WTC11 (cell line): ENCODE measurements around the gene ENTREP1. TPM values are rescaled to one million over a fixed set of nuclear protein-coding genes. Genes with fewer than 3 reads are reported as not detected.

Experiments
- ATAC-seq: fragments of 200-7000 bp; cut with Tn5 transposase; 2 replicates; pipeline ENCODE4 v1.10.0; 2021; ENCODE audit warnings: mild to moderate bottlenecking, moderate library complexity
- CTCF ChIA-PET: fragments of 300-600 bp; sonication (Branson Sonifier 250); formaldehyde crosslinking; loops from one replicate; lab custom pipeline; 2021; ENCODE audit warnings: antibody characterized with exemption; lab: Charles Lee
- POLR2A ChIA-PET: fragments of 350-600 bp; sonication (Branson Sonifier 250); formaldehyde crosslinking; loops from one replicate; lab custom pipeline; 2021; ENCODE audit warnings: antibody characterized with exemption; lab: Charles Lee
- DNase-seq: peaks from one replicate; pipeline ENCODE4 v3.0.0; 2021; ENCODE audit warnings: low spot score
- H3K27ac Mint-ChIP-seq: 2 replicates; pipeline ENCODE4 v1.8.0; 2021; ENCODE audit warnings: mixed read lengths
- H3K27me3 Mint-ChIP-seq: 2 replicates; pipeline ENCODE4 v1.8.0; 2021; ENCODE audit warnings: low read depth, mild to moderate bottlenecking, moderate library complexity, mixed read lengths
- H3K36me3 Mint-ChIP-seq: 2 replicates; pipeline ENCODE4 v1.8.0; 2021; ENCODE audit warnings: mixed read lengths
- H3K4me1 Mint-ChIP-seq: 2 replicates; pipeline ENCODE4 v1.8.0; 2022; ENCODE audit warnings: mixed read lengths
- H3K4me3 Mint-ChIP-seq: 2 replicates; pipeline ENCODE4 v1.8.0; 2021; ENCODE audit warnings: mild to moderate bottlenecking, moderate library complexity, mixed read lengths
- H3K9me3 Mint-ChIP-seq: 2 replicates; pipeline ENCODE4 v1.8.0; 2021; ENCODE audit warnings: mixed read lengths
- ATF3 ChIP-seq: sonication (generic); formaldehyde crosslinking; conservative IDR thresholded peaks from 2 replicates; pipeline ENCODE4 v1.8.1; 2022; ENCODE audit warnings: mild to moderate bottlenecking, missing genetic modification reagents
- CBFB ChIP-seq: sonication (generic); formaldehyde crosslinking; IDR thresholded peaks from 2 replicates; pipeline ENCODE4 v1.8.1; 2022; ENCODE audit warnings: mild to moderate bottlenecking, low read depth, missing genetic modification reagents
- CTCF ChIP-seq: fragments of 200-600 bp; IDR thresholded peaks from 2 replicates; pipeline ENCODE4 v1.8.0; 2022; ENCODE audit warnings: antibody characterized with exemption
- E2F1 ChIP-seq: sonication (generic); formaldehyde crosslinking; IDR thresholded peaks from 2 replicates; pipeline ENCODE4 v1.8.0; 2022; ENCODE audit warnings: mild to moderate bottlenecking, missing genetic modification reagents
- FOXP1 ChIP-seq: sonication (generic); formaldehyde crosslinking; IDR thresholded peaks from 2 replicates; pipeline ENCODE4 v1.8.0; 2022; ENCODE audit warnings: missing genetic modification reagents, mild to moderate bottlenecking, moderate library complexity, borderline replicate concordance
- KAT7 ChIP-seq: sonication (generic); formaldehyde crosslinking; IDR thresholded peaks from 2 replicates; pipeline ENCODE4 v1.8.1; 2023; ENCODE audit warnings: missing genetic modification reagents, mild to moderate bottlenecking, borderline replicate concordance
- MLX ChIP-seq: sonication (generic); formaldehyde crosslinking; IDR thresholded peaks from 2 replicates; pipeline ENCODE4 v1.8.1; 2023; ENCODE audit warnings: mild to moderate bottlenecking, missing genetic modification reagents, moderate library complexity
- NFATC4 ChIP-seq: fragments of 250-450 bp; sonication (Bioruptor Pico); IDR thresholded peaks from 2 replicates; pipeline ENCODE4 v1.9.0; 2021; ENCODE audit warnings: mild to moderate bottlenecking
- NR2C2 ChIP-seq: sonication (generic); formaldehyde crosslinking; IDR thresholded peaks from 2 replicates; pipeline ENCODE4 v1.8.0; 2022; ENCODE audit warnings: mild to moderate bottlenecking, missing genetic modification reagents
- TEAD4 ChIP-seq: sonication (generic); formaldehyde crosslinking; IDR thresholded peaks from 2 replicates; pipeline ENCODE4 v1.8.0; 2022; ENCODE audit warnings: mild to moderate bottlenecking, missing genetic modification reagents
- ZNF138 ChIP-seq: sonication (generic); formaldehyde crosslinking; conservative IDR thresholded peaks from 2 replicates; pipeline ENCODE4 v1.8.1; 2022; ENCODE audit warnings: mild to moderate bottlenecking, moderate library complexity, missing genetic modification reagents
- ZNF232 ChIP-seq: sonication (generic); formaldehyde crosslinking; IDR thresholded peaks from 2 replicates; pipeline ENCODE4 v1.8.0; 2022; ENCODE audit warnings: mild to moderate bottlenecking, missing genetic modification reagents
- ZNF281 ChIP-seq: sonication (generic); formaldehyde crosslinking; IDR thresholded peaks from 2 replicates; pipeline ENCODE4 v1.8.0; 2023; ENCODE audit warnings: mild to moderate bottlenecking, missing genetic modification reagents
- ZSCAN18 ChIP-seq: fragments of 250-450 bp; sonication (Bioruptor Pico); IDR thresholded peaks from 2 replicates; pipeline ENCODE4 v2.1.2; 2022; ENCODE audit warnings: mild to moderate bottlenecking, moderate library complexity
- total RNA-seq: library from RNA; stranded (reverse); gene quantifications from 3 replicates; pipeline ENCODE4 v1.2.3, GENCODE V29; 2021

The ENTREP1 gene
- total RNA-seq, 1 experiment from 2014 or later = 22.4 TPM

GRCh38 chr9:69421908-69422801, 97.1 kb downstream of the ENTREP1 start (continued):
- TF ChIP-seq CTCF (peak; percentile 83), ZNF232 (peak; percentile 34; the same call in 1 of the 2 replicates), FOXP1 (CRISPR knock-in tag) (no peak)

GRCh38 chr9:69425136-69425801, 100.3 kb downstream of the ENTREP1 start:
- TF ChIP-seq ZSCAN18 = no peak
- TF ChIP-seq ZNF281 (CRISPR knock-in tag) = no peak
- TF ChIP-seq KAT7 (CRISPR knock-in tag) = no peak
- TF ChIP-seq NR2C2 (CRISPR knock-in tag) = no peak
- no peak for TF ChIP-seq E2F1
- no peak for TF ChIP-seq CBFB (CRISPR knock-in tag)
- no peak for TF ChIP-seq ZNF138 (CRISPR knock-in tag)
- no peak for TF ChIP-seq MLX
- TF ChIP-seq ATF3 = no peak
- TF ChIP-seq TEAD4 = no peak
- no peak for TF ChIP-seq NFATC4 (CRISPR knock-in tag)
- TF ChIP-seq, all 79 proteins: peak for 0
- no peak for ATAC-seq
- DNase-seq = no peak
- Mint-ChIP-seq H3K9me3 (peaks cover 22% of the 10 kb centered on the region), H3K4me3 (no peak overlapping the region), H3K4me1 (peaks cover 14% of the 10 kb centered on the region), H3K27me3 (no peaks in the 10 kb centered on the region), H3K36me3 (peaks cover 17% of the 10 kb centered on the region), H3K27ac (no peak overlapping the region)
- ChIA-PET POLR2A (no interaction called here), CTCF (interaction anchor here (1.0 to 2.0 kb wide), 5 partner anchors 12 to 506 kb away, joined by 3 to 16 read pairs (median 4); no protein-coding TSS in a partner anchor)
